ENCODE measurements around the gene GPR158.

Gene GPR158

GRCh38 chr10:25522946-25523608 is 348.3 kb downstream of the GPR158 start:
- H2AFZ ChIP-seq (ENCODE audit: low read depth): no peak overlapping the region

GRCh38 chr10:25530306-25530705 is 355.5 kb downstream of the GPR158 start:
- Histone ChIP-seq H3K9ac (no peak overlapping the region), H3K27ac (no peak overlapping the region)

More at GRCh38 chr10:25522946-25523608, 348.3 kb downstream of the GPR158 start:
- Histone ChIP-seq H4K20me1 (ENCODE audit: insufficient read depth) (no peaks in the 10 kb centered on the region), H3K27me3 (ENCODE audit: insufficient read depth, low read depth) (no peaks in the 10 kb centered on the region), H3K27ac (no peak overlapping the region), H3K4me2 (no peak overlapping the region), H3K4me3 (IDR thresholded peaks at IDR 0.05; ENCODE audit: insufficient read depth, low read depth, low read length) (no peak overlapping the region), H3K36me3 (ENCODE audit: insufficient read depth) (no peaks in the 10 kb centered on the region), H3K9ac (no peak overlapping the region), H3K79me2 (ENCODE audit: insufficient read depth, low read depth) (no peaks in the 10 kb centered on the region), H3K4me1 (ENCODE audit: low read depth, poor library complexity, severe bottlenecking) (no peaks in the 10 kb centered on the region)
- TF ChIP-seq CTCF (conservative IDR thresholded peaks at IDR 0.05; ENCODE audit: low read depth, low read length): peak; percentile 26; the same call in 1 of the 2 replicates

GRCh38 chr10:25531457-25532061 is 356.8 kb downstream of the GPR158 start:
- Histone ChIP-seq H2AFZ (ENCODE audit: low read depth) (no peak overlapping the region), H3K4me1 (ENCODE audit: low read depth, poor library complexity, severe bottlenecking) (no peaks in the 10 kb centered on the region), H3K27me3 (ENCODE audit: insufficient read depth, low read depth) (no peaks in the 10 kb centered on the region), H3K9ac (no peak overlapping the region), H3K27ac (no peak overlapping the region), H3K4me2 (no peak overlapping the region), H3K36me3 (ENCODE audit: insufficient read depth) (no peaks in the 10 kb centered on the region), H3K79me2 (ENCODE audit: insufficient read depth, low read depth) (no peaks in the 10 kb centered on the region), H4K20me1 (ENCODE audit: insufficient read depth) (no peaks in the 10 kb centered on the region), H3K4me3 (IDR thresholded peaks at IDR 0.05; ENCODE audit: insufficient read depth, low read depth, low read length) (no peak overlapping the region)
- no peak for TF ChIP-seq CTCF (conservative IDR thresholded peaks at IDR 0.05; ENCODE audit: low read depth, low read length)

More at GRCh38 chr10:25530306-25530705, 355.5 kb downstream of the GPR158 start:
- TF ChIP-seq CTCF (conservative IDR thresholded peaks at IDR 0.05; ENCODE audit: low read depth, low read length): no peak
- Histone ChIP-seq H3K4me3 (IDR thresholded peaks at IDR 0.05; ENCODE audit: insufficient read depth, low read depth, low read length) (no peak overlapping the region), H3K4me2 (no peak overlapping the region), H3K36me3 (ENCODE audit: insufficient read depth) (no peaks in the 10 kb centered on the region), H3K79me2 (ENCODE audit: insufficient read depth, low read depth) (no peaks in the 10 kb centered on the region), H3K4me1 (ENCODE audit: low read depth, poor library complexity, severe bottlenecking) (no peaks in the 10 kb centered on the region), H4K20me1 (ENCODE audit: insufficient read depth) (no peaks in the 10 kb centered on the region), H2AFZ (ENCODE audit: low read depth) (no peak overlapping the region), H3K27me3 (ENCODE audit: insufficient read depth, low read depth) (no peaks in the 10 kb centered on the region)

GRCh38 chr10:25532213-25532612 is 357.4 kb downstream of the GPR158 start:
- no peak overlapping the region for H3K4me2 ChIP-seq
- TF ChIP-seq CTCF (conservative IDR thresholded peaks at IDR 0.05; ENCODE audit: low read depth, low read length): no peak
- H3K27me3 ChIP-seq (ENCODE audit: insufficient read depth, low read depth): no peaks in the 10 kb centered on the region

More at GRCh38 chr10:25532213-25532612, 357.4 kb downstream of the GPR158 start:
- H3K27ac ChIP-seq: no peak overlapping the region
- no peaks in the 10 kb centered on the region for H3K36me3 ChIP-seq (ENCODE audit: insufficient read depth)
- no peaks in the 10 kb centered on the region for H3K4me1 ChIP-seq (ENCODE audit: low read depth, poor library complexity, severe bottlenecking)
- no peaks in the 10 kb centered on the region for H3K79me2 ChIP-seq (ENCODE audit: insufficient read depth, low read depth)
- no peaks in the 10 kb centered on the region for H4K20me1 ChIP-seq (ENCODE audit: insufficient read depth)
- no peak overlapping the region for H3K9ac ChIP-seq
- no peak overlapping the region for H3K4me3 ChIP-seq (IDR thresholded peaks at IDR 0.05; ENCODE audit: insufficient read depth, low read depth, low read length)
- no peak overlapping the region for H2AFZ ChIP-seq (ENCODE audit: low read depth)
